ENCODE data around the gene ATP2B2. TPM values are rescaled to one million over a fixed set of nuclear protein-coding genes. Genes with fewer than 3 reads are reported as not detected.

ATP2B2 gene
- polyA plus RNA-seq, 3 donors = not detected

GRCh38 chr3:10283638-10284037 is 221.7 kb downstream of the ATP2B2 start:
- no peak overlapping the region for H3K4me3 Mint-ChIP-seq

GRCh38 chr3:10281951-10282350 is 223.4 kb downstream of the ATP2B2 start:
- Mint-ChIP-seq H3K36me3 (peaks cover 82 to 84% of the 10 kb centered on the region in 2 donors), H3K4me1 (peaks cover 3% of the 10 kb centered on the region), H3K9me3 (no peaks in the 10 kb centered on the region), H3K4me3 (no peak overlapping the region), H3K27me3 (ENCODE audit: low read depth in 3 of 3) (no peaks in the 10 kb centered on the region), H3K27ac (peak overlapping the region in 1 of 7 donors; percentile 46)
- Histone ChIP-seq H4K20me1 (ENCODE audit: insufficient read depth, low read length) (peaks cover 35% of the 10 kb centered on the region), H3K27ac (ENCODE audit: low read depth in 1 of 2, low read length in 2 of 2) (no peak overlapping the region), H2AFZ (ENCODE audit: insufficient read depth, low read depth, low read length, poor library complexity, severe bottlenecking) (no peak overlapping the region), H3K9ac (ENCODE audit: insufficient read depth, low read length, poor library complexity, severe bottlenecking) (no peak overlapping the region), H3K79me2 (ENCODE audit: insufficient read depth, low read length) (peaks cover 12% of the 10 kb centered on the region), H3K9me3 (replicated peaks in 1 of 2; ENCODE audit: control insufficient read depth in 1 of 2, insufficient read depth in 1 of 2, low read length in 2 of 2) (no peaks in the 10 kb centered on the region), H3K36me3 (replicated peaks in 1 of 2; ENCODE audit: control insufficient read depth in 1 of 2, insufficient read depth in 2 of 2, low read length in 2 of 2) (peaks cover 63 to 85% of the 10 kb centered on the region in 2 donors), H3K4me1 (ENCODE audit: control insufficient read depth in 1 of 2, insufficient read depth in 2 of 2, low read length in 2 of 2) (no peaks in the 10 kb centered on the region), H3K4me2 (replicated peaks; ENCODE audit: extremely low read depth, low read length, poor library complexity, severe bottlenecking) (no peak overlapping the region), H3K27me3 (ENCODE audit: control insufficient read depth in 2 of 2, insufficient read depth in 2 of 2, low read length in 2 of 2) (no peaks in the 10 kb centered on the region), H3K4me3 (replicated peaks in 1 of 3; ENCODE audit: low read depth in 2 of 3, low read length in 3 of 3) (no peak overlapping the region)
- no CpG with 5 or more reads among the region's 5 CpGs for WGBS (ENCODE audit: insufficient coverage)
- intact Hi-C loops (cut with micrococcal nuclease) = no loop called here
- TF ChIP-seq, protein P1, sequence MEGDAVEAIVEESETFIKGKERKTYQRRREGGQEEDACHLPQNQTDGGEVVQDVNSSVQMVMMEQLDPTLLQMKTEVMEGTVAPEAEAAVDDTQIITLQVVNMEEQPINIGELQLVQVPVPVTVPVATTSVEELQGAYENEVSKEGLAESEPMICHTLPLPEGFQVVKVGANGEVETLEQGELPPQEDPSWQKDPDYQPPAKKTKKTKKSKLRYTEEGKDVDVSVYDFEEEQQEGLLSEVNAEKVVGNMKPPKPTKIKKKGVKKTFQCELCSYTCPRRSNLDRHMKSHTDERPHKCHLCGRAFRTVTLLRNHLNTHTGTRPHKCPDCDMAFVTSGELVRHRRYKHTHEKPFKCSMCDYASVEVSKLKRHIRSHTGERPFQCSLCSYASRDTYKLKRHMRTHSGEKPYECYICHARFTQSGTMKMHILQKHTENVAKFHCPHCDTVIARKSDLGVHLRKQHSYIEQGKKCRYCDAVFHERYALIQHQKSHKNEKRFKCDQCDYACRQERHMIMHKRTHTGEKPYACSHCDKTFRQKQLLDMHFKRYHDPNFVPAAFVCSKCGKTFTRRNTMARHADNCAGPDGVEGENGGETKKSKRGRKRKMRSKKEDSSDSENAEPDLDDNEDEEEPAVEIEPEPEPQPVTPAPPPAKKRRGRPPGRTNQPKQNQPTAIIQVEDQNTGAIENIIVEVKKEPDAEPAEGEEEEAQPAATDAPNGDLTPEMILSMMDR (IDR thresholded peaks at IDR 0.05) = no peak
- DNase-seq = no peak

More at GRCh38 chr3:10283638-10284037, 221.7 kb downstream of the ATP2B2 start:
- TF ChIP-seq, protein P1 (IDR thresholded peaks at IDR 0.05) = no peak
- H3K4me3 ChIP-seq (replicated peaks in 1 of 3; ENCODE audit: low read depth in 2 of 3, low read length in 3 of 3) = no peak overlapping the region
- peaks cover 3% of the 10 kb centered on the region for H3K4me1 Mint-ChIP-seq
- H3K9ac ChIP-seq (ENCODE audit: insufficient read depth, low read length, poor library complexity, severe bottlenecking) = no peak overlapping the region
- no peaks in the 10 kb centered on the region for H3K4me1 ChIP-seq (ENCODE audit: control insufficient read depth in 1 of 2, insufficient read depth in 2 of 2, low read length in 2 of 2)
- WGBS (ENCODE audit: insufficient coverage) = 93% methylated on average over 3 of the region's 5 CpGs
- intact Hi-C loops (cut with micrococcal nuclease) = no loop called here
- no peaks in the 10 kb centered on the region for H3K79me2 ChIP-seq (ENCODE audit: insufficient read depth, low read length)
- peaks cover 81 to 84% of the 10 kb centered on the region in 2 donors for H3K36me3 Mint-ChIP-seq
- peaks cover 62 to 85% of the 10 kb centered on the region in 2 donors for H3K36me3 ChIP-seq (replicated peaks in 1 of 2; ENCODE audit: control insufficient read depth in 1 of 2, insufficient read depth in 2 of 2, low read length in 2 of 2)
- no peak overlapping the region for H3K27ac ChIP-seq (ENCODE audit: low read depth in 1 of 2, low read length in 2 of 2)
- DNase-seq = no peak
- peak overlapping the region in 2 of 7 donors; percentile 8 to 65 for H3K27ac Mint-ChIP-seq
- no peaks in the 10 kb centered on the region for H3K9me3 Mint-ChIP-seq
- no peaks in the 10 kb centered on the region for H3K9me3 ChIP-seq (replicated peaks in 1 of 2; ENCODE audit: control insufficient read depth in 1 of 2, insufficient read depth in 1 of 2, low read length in 2 of 2)
- H3K27me3 Mint-ChIP-seq (ENCODE audit: low read depth in 3 of 3) = no peaks in the 10 kb centered on the region
- no peak overlapping the region for H2AFZ ChIP-seq (ENCODE audit: insufficient read depth, low read depth, low read length, poor library complexity, severe bottlenecking)
- no peak overlapping the region for H3K4me2 ChIP-seq (replicated peaks; ENCODE audit: extremely low read depth, low read length, poor library complexity, severe bottlenecking)
- H4K20me1 ChIP-seq (ENCODE audit: insufficient read depth, low read length) = peaks cover 18% of the 10 kb centered on the region
- H3K27me3 ChIP-seq (ENCODE audit: control insufficient read depth in 2 of 2, insufficient read depth in 2 of 2, low read length in 2 of 2) = no peaks in the 10 kb centered on the region
